HG02852 (cell line): ENCODE results near the gene AP2B1.

Experiments used
- ATAC-seq: cut with Tn5 transposase; IDR thresholded peaks from one replicate; pipeline ENCODE4 v1.9.1; 2021; ENCODE audit warnings: mild to moderate bottlenecking, moderate library complexity; ENCODE audit not compliant: unreplicated experiment

The AP2B1 gene

GRCh38 chr17:35621768-35622167 lies 34.6 kb downstream of the AP2B1 start:
- no peak for ATAC-seq

- ATAC-seq = no peak
These were observed 40.3 kb downstream of the AP2B1 start for GRCh38 chr17:35627417-35627816.

GRCh38 chr17:35630530-35631148 lies 43.5 kb downstream of the AP2B1 start:
- ATAC-seq = no peak

- ATAC-seq = no peak
These were observed 53.9 kb downstream of the AP2B1 start for GRCh38 chr17:35641032-35641431.

GRCh38 chr17:35645923-35646322 lies 58.8 kb downstream of the AP2B1 start:
- no peak for ATAC-seq

GRCh38 chr17:35651467-35651866 lies 64.3 kb downstream of the AP2B1 start:
- ATAC-seq = no peak

- ATAC-seq = no peak
These were observed 66.7 kb downstream of the AP2B1 start for GRCh38 chr17:35653619-35654361.

GRCh38 chr17:35655303-35655702 lies 68.2 kb downstream of the AP2B1 start:
- no peak for ATAC-seq

GRCh38 chr17:35660902-35661301 lies 73.8 kb downstream of the AP2B1 start:
- ATAC-seq = no peak

- ATAC-seq = no peak
These were observed 77.6 kb downstream of the AP2B1 start for GRCh38 chr17:35664685-35665084.

- no peak for ATAC-seq
These were observed 78.5 kb downstream of the AP2B1 start for GRCh38 chr17:35665662-35666061.

- ATAC-seq = no peak
These were observed 78.9 kb downstream of the AP2B1 start for GRCh38 chr17:35666070-35666469.

- ATAC-seq = no peak
These were observed 79.9 kb downstream of the AP2B1 start for GRCh38 chr17:35666967-35667532.

GRCh38 chr17:35668802-35669201 lies 81.7 kb downstream of the AP2B1 start:
- no peak for ATAC-seq

GRCh38 chr17:35674552-35674951 lies 87.4 kb downstream of the AP2B1 start:
- ATAC-seq = no peak

- no peak for ATAC-seq
These were observed 89.3 kb downstream of the AP2B1 start for GRCh38 chr17:35676441-35676840.

- ATAC-seq = no peak
These were observed 92.0 kb downstream of the AP2B1 start for GRCh38 chr17:35679007-35679682.

- no peak for ATAC-seq
These were observed 96.5 kb downstream of the AP2B1 start for GRCh38 chr17:35683591-35683990.

GRCh38 chr17:35684055-35684802 lies 97.1 kb downstream of the AP2B1 start:
- no peak for ATAC-seq

- no peak for ATAC-seq
These were observed 105.5 kb downstream of the AP2B1 start for GRCh38 chr17:35692512-35693210.
